ENCODE measurements around the gene APOBEC3A. TPM values are rescaled to one million over a fixed set of nuclear protein-coding genes. Genes with fewer than 3 reads are reported as not detected.

APOBEC3A gene
- not detected in 2 replicates for total RNA-seq

GRCh38 chr22:38957046-38957770 lies at the start of gene APOBEC3A:
APOBEC3A (plus strand) TSS chr22:38957609; CDS start chr22:38957692, 83 bp downstream.
- no peak for DNase-seq (ENCODE audit: low read depth in 2 of 2)

- no peak for DNase-seq (ENCODE audit: low read depth in 2 of 2)
Measured at GRCh38 chr22:38907767-38908166, 49.6 kb upstream of the APOBEC3A start.

DNA sequence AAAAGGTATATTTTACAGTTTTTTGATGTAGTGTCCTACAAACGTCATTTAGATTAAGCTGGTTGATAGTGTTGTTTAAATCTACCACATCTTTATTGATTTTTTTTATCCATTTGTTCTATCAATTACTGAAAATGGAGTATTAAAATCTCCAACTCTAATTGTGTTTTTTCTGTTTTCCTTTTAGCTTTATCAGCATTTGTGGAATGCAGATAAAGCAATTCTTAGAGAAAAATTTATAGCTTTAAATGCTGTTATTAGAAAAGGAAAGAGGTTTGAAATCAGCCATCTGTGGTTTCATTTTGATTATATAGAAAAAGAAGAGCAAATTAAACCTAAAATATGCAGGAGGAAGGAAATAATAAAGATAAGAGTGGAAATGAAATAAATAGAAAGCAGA lies 46.0 kb upstream of the APOBEC3A start:
- no peak for DNase-seq (ENCODE audit: low read depth in 2 of 2)

- no peak for DNase-seq (ENCODE audit: low read depth in 2 of 2)
Measured at GRCh38 chr22:38919631-38920190, 37.7 kb upstream of the APOBEC3A start.

- DNase-seq (ENCODE audit: low read depth in 2 of 2) = no peak
Measured at GRCh38 chr22:38921120-38921519, 36.3 kb upstream of the APOBEC3A start.

DNA sequence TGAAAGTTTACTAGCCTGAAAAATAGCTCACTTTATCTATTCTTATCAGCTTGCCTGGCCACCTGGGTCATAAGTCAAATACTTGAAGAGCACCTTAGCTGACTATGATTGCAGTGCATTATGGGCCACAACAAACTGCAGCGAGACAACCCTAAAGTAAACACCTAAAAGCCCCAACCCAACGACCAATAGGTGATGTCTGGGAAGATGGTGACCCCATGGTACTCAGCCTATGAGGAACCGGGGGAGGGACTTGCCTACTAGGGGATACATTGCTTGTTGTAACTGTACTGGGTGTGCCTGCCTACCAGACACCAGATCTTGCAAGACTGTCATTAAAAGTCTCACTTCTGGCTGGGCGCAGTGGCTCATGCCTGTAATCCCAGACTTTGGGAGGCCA lies 35.6 kb upstream of the APOBEC3A start:
- no peak for DNase-seq (ENCODE audit: low read depth in 2 of 2)

- peak; percentile 32 to 71 for DNase-seq (ENCODE audit: low read depth in 2 of 2)
Measured at GRCh38 chr22:38923463-38924346, 33.7 kb upstream of the APOBEC3A start.

- DNase-seq (ENCODE audit: low read depth in 2 of 2) = peak; percentile 37 to 80
Measured at GRCh38 chr22:38924347-38924952, 33.0 kb upstream of the APOBEC3A start.

DNA sequence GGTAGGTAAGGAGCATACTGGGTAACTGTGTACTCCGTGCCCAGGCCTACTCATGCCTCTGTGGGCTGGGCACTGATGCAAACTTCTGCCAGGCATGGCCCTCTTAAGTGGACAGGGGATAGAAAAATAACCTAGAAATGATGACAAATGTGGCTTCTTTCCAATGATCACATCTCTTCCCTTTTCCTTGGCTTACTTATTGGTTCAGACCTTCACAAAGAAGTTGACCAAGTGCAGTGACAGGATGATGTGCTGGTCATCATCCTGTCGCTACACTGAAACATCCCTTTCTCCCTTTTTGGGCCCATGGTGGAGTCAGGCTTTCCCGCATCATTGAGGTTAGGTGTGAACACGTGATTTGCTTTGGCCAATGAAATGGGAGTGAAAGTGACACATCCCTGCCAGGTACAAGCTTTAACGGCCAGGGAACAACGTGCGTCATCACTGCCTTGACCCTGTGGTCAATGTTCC lies 31.8 kb upstream of the APOBEC3A start:
- DNase-seq (ENCODE audit: low read depth in 2 of 2) = no peak

- peak; percentile 16 to 66 for DNase-seq (ENCODE audit: low read depth in 2 of 2)
Measured at GRCh38 chr22:38927033-38927781, 30.2 kb upstream of the APOBEC3A start.

DNA sequence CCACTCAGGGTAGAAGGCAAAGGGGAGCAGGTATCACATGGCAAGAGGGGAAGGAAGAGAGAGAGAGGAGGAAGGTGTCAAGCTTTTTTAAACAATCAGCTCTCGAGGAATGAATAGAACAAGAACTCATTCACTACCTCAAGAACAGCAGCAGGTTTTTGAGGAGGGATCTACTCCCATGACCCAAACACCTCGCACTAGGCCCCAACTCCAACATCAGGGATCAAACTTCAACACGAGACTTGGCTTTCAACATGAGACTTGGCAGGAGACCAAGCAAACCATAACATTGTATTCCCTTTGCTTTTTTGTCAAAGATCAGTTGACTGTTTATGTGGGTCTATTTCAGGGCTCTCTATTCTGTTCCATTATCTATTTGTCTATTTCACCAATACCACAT lies 26.9 kb upstream of the APOBEC3A start:
- no peak for DNase-seq (ENCODE audit: low read depth in 2 of 2)

GRCh38 chr22:38935023-38935422 lies 22.4 kb upstream of the APOBEC3A start:
- no peak for DNase-seq (ENCODE audit: low read depth in 2 of 2)

- no peak for DNase-seq (ENCODE audit: low read depth in 2 of 2)
Measured at GRCh38 chr22:38935616-38936015, 21.8 kb upstream of the APOBEC3A start.

DNA sequence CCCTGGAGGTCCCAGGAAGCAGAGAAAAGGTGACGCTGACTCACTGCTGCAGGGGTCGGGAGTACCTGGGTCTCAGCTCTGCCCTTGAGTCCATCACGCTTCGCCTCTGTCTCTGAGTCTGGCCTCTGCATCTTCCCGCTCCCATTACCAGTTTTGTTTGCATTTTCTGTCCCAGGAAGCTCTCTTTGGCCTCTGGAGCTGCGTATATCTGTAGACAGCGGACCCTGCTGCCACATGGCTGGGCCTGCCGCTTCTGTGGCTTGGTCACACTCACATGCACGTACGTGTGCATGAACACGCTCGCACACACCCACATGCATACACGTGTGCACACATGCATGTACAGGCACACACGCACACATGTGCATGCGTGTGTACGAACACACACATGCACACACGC lies 20.8 kb upstream of the APOBEC3A start:
- no peak for DNase-seq (ENCODE audit: low read depth in 2 of 2)

- DNase-seq (ENCODE audit: low read depth in 2 of 2) = no peak
Measured at GRCh38 chr22:38937036-38937435, 20.4 kb upstream of the APOBEC3A start.

GRCh38 chr22:38937541-38937940 lies 19.9 kb upstream of the APOBEC3A start:
- DNase-seq (ENCODE audit: low read depth in 2 of 2) = no peak

DNA sequence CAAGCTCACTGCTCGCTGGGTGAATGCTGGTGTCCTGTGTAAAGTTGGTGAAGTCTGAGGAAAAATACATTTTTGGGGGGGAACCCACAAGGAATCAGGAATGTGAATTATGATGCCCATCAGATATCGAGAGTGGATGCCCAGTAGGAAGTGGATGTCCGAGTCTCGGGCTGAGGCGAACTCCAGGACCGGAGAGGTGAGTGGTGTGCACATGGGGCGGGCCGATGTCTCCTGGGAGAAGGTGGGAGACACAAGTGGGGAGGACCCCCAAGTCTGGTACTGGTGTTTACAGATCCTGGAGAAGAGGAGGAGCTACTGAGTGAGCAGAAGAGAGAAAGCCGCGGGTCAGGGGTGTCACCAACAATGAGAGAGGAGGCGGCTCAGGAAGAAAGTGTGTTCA lies 19.2 kb upstream of the APOBEC3A start:
- DNase-seq (ENCODE audit: low read depth in 2 of 2) = no peak

DNA sequence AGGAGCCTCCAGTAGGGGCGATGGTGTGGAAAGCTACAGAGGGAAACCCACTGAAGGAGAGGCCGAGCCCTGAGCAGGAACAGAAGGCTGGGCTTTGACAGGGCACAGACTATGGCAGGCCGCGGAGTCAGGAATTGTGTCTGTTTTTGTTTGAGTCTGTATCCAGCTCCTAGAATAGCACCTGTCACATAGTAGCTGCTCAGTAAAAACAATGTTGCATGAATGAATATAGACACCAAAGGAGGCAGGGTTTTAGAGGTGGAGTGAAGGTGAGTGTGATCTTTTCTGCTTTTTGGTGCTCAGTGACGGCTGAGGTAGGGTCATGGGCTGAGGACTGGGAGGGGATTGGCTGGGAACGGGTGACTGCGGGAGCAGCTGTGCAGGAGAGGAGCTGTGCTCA lies 18.5 kb upstream of the APOBEC3A start:
- DNase-seq (ENCODE audit: low read depth in 2 of 2) = no peak

DNA sequence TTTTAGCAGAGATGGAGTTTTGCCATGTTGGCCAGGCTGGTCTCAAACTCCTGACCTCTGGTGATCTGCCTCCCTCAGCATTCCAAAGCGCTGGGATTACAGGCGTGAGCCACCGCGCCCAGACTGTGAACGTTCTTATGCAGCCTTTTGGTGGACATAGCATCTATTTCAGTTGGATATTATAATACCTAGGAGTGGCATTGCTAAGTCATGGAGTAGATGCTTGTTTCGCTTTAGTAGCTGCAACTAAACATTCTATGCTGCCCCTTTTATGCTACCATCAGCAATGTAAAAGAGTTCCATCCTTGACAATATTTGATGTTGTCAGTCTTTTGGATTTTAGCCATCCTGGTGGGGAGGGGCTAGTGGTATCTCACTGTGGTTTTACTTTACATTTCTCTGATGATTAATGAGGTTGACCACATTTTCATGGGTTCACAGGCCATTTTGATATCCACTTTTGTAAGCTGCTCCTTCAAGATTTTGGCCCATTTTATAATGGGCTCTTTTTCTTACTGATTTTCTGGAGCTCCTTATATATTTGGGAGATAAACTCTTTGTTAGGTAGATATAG lies 16.5 kb upstream of the APOBEC3A start:
- no peak for DNase-seq (ENCODE audit: low read depth in 2 of 2)

DNA sequence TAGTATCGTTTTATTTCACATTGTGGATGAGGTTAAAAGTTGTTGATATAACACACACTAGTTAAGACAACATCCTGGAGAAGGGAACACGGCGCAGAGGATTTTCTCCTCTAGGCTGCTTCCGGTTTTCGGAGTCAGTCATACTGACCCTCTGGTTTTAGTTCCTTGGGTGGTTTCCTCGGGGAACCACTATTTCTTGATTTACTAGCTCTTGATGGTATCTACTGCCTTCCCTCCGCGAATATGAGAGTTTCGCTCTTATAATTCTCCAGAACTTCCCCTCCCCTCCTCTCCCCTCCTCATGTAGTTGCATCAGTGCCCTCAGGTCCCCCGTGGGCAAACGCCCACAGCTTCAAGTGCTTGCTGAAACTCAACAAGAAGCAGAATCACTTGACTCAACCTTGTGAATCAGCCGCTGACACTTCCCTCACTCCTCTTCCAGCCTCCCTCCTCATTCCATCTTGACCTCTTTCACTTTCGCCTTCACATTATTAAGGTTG lies 15.9 kb upstream of the APOBEC3A start:
- DNase-seq (ENCODE audit: low read depth in 2 of 2) = no peak

GRCh38 chr22:38942702-38943101 lies 14.7 kb upstream of the APOBEC3A start:
- no peak for DNase-seq (ENCODE audit: low read depth in 2 of 2)

Data from dermis microvascular lymphatic vessel endothelial cell (primary cell).